ENCODE measurements around the gene FBN1.

DNA sequence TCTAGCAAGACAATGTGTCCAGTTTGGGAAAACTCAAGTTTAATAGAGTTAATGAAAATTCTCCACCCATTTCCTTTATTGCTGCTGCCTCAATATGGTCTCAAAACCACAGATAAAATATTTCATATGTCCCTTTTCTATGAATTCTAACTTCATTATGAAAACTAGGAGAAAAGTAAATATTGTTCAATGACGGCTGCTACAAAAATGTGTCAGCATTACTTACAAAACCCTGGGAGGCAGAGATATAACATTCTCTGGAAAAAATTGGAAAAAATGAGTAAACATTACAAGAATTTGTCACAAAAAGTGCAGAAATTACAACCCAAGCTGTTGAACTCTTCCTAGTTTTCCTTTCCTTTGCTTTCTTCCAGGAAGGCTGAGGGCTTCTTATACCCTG lies 22.2 kb upstream of the FBN1 start:
- TF ChIP-seq, protein P1, sequence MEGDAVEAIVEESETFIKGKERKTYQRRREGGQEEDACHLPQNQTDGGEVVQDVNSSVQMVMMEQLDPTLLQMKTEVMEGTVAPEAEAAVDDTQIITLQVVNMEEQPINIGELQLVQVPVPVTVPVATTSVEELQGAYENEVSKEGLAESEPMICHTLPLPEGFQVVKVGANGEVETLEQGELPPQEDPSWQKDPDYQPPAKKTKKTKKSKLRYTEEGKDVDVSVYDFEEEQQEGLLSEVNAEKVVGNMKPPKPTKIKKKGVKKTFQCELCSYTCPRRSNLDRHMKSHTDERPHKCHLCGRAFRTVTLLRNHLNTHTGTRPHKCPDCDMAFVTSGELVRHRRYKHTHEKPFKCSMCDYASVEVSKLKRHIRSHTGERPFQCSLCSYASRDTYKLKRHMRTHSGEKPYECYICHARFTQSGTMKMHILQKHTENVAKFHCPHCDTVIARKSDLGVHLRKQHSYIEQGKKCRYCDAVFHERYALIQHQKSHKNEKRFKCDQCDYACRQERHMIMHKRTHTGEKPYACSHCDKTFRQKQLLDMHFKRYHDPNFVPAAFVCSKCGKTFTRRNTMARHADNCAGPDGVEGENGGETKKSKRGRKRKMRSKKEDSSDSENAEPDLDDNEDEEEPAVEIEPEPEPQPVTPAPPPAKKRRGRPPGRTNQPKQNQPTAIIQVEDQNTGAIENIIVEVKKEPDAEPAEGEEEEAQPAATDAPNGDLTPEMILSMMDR (IDR thresholded peaks at IDR 0.05; ENCODE audit: low read length): no peak
- no peak for TF ChIP-seq EZH2 (optimal IDR thresholded peaks at IDR 0.05; ENCODE audit: low read depth, low read length)

All from MM.1S (cell line).